HepG2 (cell line): Measurements from ENCODE around the gene SETD1A. TPM values are rescaled to one million over a fixed set of nuclear protein-coding genes. Genes with fewer than 3 reads are reported as not detected.

ENCODE experiments used
- CENPT ChIP-seq: sonication (generic); formaldehyde crosslinking; IDR thresholded peaks from 2 replicates; pipeline ENCODE4 v1.8.0; 2022; ENCODE audit warnings: low read depth, mild to moderate bottlenecking, moderate library complexity, missing genetic modification reagents
- CTCF ChIP-seq: sonication (generic); formaldehyde crosslinking; IDR thresholded peaks from 2 replicates; pipeline ENCODE4 v1.5.0; 2020; ENCODE audit warnings: mild to moderate bottlenecking, missing genetic modification reagents, moderate library complexity
- DMAP1 ChIP-seq: IDR thresholded peaks from 2 replicates; pipeline ENCODE4 v1.6.1; 2016
- GATAD1 ChIP-seq: IDR thresholded peaks from 2 replicates; pipeline ENCODE4 v1.6.1; 2016; ENCODE audit warnings: missing genetic modification reagents, missing compliant biosample characterization
- GFI1 ChIP-seq: sonication (generic); formaldehyde crosslinking; IDR thresholded peaks from 2 replicates; pipeline ENCODE4 v1.5.0; 2020; ENCODE audit warnings: missing genetic modification reagents, mild to moderate bottlenecking, borderline replicate concordance
- KIAA2018 ChIP-seq: sonication (generic); formaldehyde crosslinking; IDR thresholded peaks from 2 replicates; pipeline ENCODE4 v1.5.0; 2020; ENCODE audit warnings: mild to moderate bottlenecking, missing genetic modification reagents, borderline replicate concordance
- MEIS1 ChIP-seq: sonication (generic); formaldehyde crosslinking; IDR thresholded peaks from 2 replicates; pipeline ENCODE4 v1.9.0; 2021; ENCODE audit warnings: mild to moderate bottlenecking, missing genetic modification reagents, moderate library complexity, borderline replicate concordance
- MIXL1 ChIP-seq: IDR thresholded peaks from 2 replicates; pipeline ENCODE4 v1.6.1; 2016
- MZF1 ChIP-seq: sonication (generic); formaldehyde crosslinking; IDR thresholded peaks from 2 replicates; pipeline ENCODE4 v1.8.1; 2023; ENCODE audit warnings: mild to moderate bottlenecking, missing genetic modification reagents, borderline replicate concordance
- NR2F2 ChIP-seq: IDR thresholded peaks from 2 replicates; pipeline ENCODE4 v1.6.1; 2012; ENCODE audit warnings: low read depth, inconsistent platforms, borderline replicate concordance
- SNRNP70 ChIP-seq: fragments of 200-400 bp; formaldehyde crosslinking; IDR thresholded peaks from 2 replicates; pipeline ENCODE4 v1.6.1; 2017; ENCODE audit warnings: mild to moderate bottlenecking, low read depth, low read length, moderate library complexity
- ZBTB21 ChIP-seq: sonication (generic); formaldehyde crosslinking; IDR thresholded peaks from 2 replicates; pipeline ENCODE4 v1.4.0; 2020; ENCODE audit warnings: missing genetic modification reagents
- ZHX1 ChIP-seq: sonication (generic); formaldehyde crosslinking; IDR thresholded peaks from 2 replicates; pipeline ENCODE4 v1.8.1; 2022; ENCODE audit warnings: low read depth, mild to moderate bottlenecking, missing genetic modification reagents
- ZMYM2 ChIP-seq: sonication (generic); formaldehyde crosslinking; IDR thresholded peaks from 2 replicates; pipeline ENCODE4 v1.8.0; 2022; ENCODE audit warnings: mild to moderate bottlenecking, missing genetic modification reagents
- ZNF513 ChIP-seq: sonication (generic); formaldehyde crosslinking; conservative IDR thresholded peaks from 2 replicates; pipeline ENCODE4 v1.5.0; 2020; ENCODE audit warnings: missing genetic modification reagents
- ZNF724P ChIP-seq: sonication (generic); formaldehyde crosslinking; IDR thresholded peaks from 2 replicates; pipeline ENCODE4 v1.8.0; 2022; ENCODE audit warnings: missing genetic modification reagents, borderline replicate concordance
- polyA plus RNA-seq, 8 experiments: library from polyadenylated mRNA; depleted of rRNA in 3 of 8; stranded (reverse) in 7 of 8; unstranded in 1 of 8; fragments of >200 nt; fragmentation: Illumina TruSeq in 4 of 8; extraction: Trizol in 4 of 8; gene quantifications; 2 replicates each; pipeline versions ENCODE4 v1.2.1 to v1.2.3, GENCODE V29; 2011 to 2016; ENCODE audit warnings: low read depth in 4 of 8, missing spikeins in 1 of 8, mixed read lengths in 1 of 8; ENCODE audit not compliant: insufficient read depth in 1 of 8
- total RNA-seq, 5 experiments: library from RNA; depleted of rRNA; stranded (reverse); fragments of >200 nt; fragmentation: Illumina TruSeq; extraction: Trizol; gene quantifications; 2 replicates each; pipeline ENCODE4 v1.2.3, GENCODE V29; 2016; ENCODE audit warnings: low read depth in 1 of 5

SETD1A gene
- total and polyA plus RNA-seq, 2 of the 13 experiments (the other 11 are each of a cell fraction or from before 2014, with no cell fraction given): 3.8 to 5.6 TPM

GRCh38 chr16:30922420-30922959 lies 35.1 kb upstream of the SETD1A start (continued):
- no peak for TF ChIP-seq CTCF
- TF ChIP-seq ZMYM2: no peak
- TF ChIP-seq ZNF513: peak; percentile 59; the same call in 1 of the 2 replicates
- TF ChIP-seq ZHX1 (CRISPR knock-in tag): peak; percentile 96; the same call in 1 of the 2 replicates
- TF ChIP-seq ZNF724P: no peak
- TF ChIP-seq CENPT (CRISPR knock-in tag): no peak
- TF ChIP-seq MIXL1 (CRISPR knock-in tag): peak; percentile 71; the same call in 1 of the 2 replicates
- TF ChIP-seq MEIS1 (CRISPR knock-in tag): no peak
- no peak for TF ChIP-seq DMAP1 (CRISPR knock-in tag)
- no peak; the same call in 1 of the 2 replicates for TF ChIP-seq ZBTB21 (CRISPR knock-in tag)
- TF ChIP-seq SNRNP70: no peak
- TF ChIP-seq MZF1 (CRISPR knock-in tag): no peak
- no peak for TF ChIP-seq GFI1 (CRISPR knock-in tag)
- no peak for TF ChIP-seq KIAA2018 (CRISPR knock-in tag)
- 0 out of 2 replicates have a peak, but pooled peaks have one; percentile 48 for TF ChIP-seq NR2F2
- TF ChIP-seq GATAD1: peak; percentile 87
